Esophagus squamous epithelium (tissue), 4 donors: Measurements from ENCODE around the gene LEFTY2.

Experiments used
- CTCF ChIP-seq, 6 experiments: fragments of 450-650 bp in 4 of 6; fragments of 200-600 bp in 2 of 6; sonication (generic) in 2 of 6; IDR thresholded peaks; one replicate each; pipeline ENCODE4 v1.5.1; 2016 to 2019; ENCODE audit warnings: antibody characterized with exemption in 6 of 6, mild to moderate bottlenecking in 4 of 6, moderate library complexity in 4 of 6
- POLR2A ChIP-seq, 4 donors: fragments of 450-650 bp; IDR thresholded peaks; one replicate each; pipeline ENCODE4 v1.6.1; 2017; ENCODE audit warnings: antibody characterized with exemption in 4 of 4, mild to moderate bottlenecking in 4 of 4, moderate library complexity in 3 of 4

- no peak for TF ChIP-seq CTCF (IDR thresholded peaks at IDR 0.05)
- no peak for TF ChIP-seq POLR2A (IDR thresholded peaks at IDR 0.05)
Measured at GRCh38 chr1:225909477-225909876, 31.5 kb downstream of the LEFTY2 start.
